HepG2 (cell line): ENCODE measurements around the gene COL27A1. TPM values are rescaled to one million over a fixed set of nuclear protein-coding genes. Genes with fewer than 3 reads are reported as not detected.

Experiments used
- ATAC-seq: fragments of 200-7000 bp; cut with Tn5 transposase; 3 replicates; pipeline ENCODE4 v1.9.1; 2020; ENCODE audit warnings: mild to moderate bottlenecking, moderate library complexity
- BruUV-seq: library from RNA; stranded (reverse); fragments of 400-500 nt; replicated peaks from 2 replicates; lab custom pipeline; 2021; lab: Mats Ljungman, UMichigan
- CTCF ChIA-PET: fragments of 300-600 bp; formaldehyde crosslinking; extraction: SDS; loops from one replicate; lab custom pipeline; 2021; ENCODE audit warnings: low total read pairs, inconsistent platforms, low intra/inter-chr PET ratio; lab: Yijun Ruan, JAX
- POLR2A ChIA-PET: fragments of 350-600 bp; sonication (Branson Sonifier 250); formaldehyde crosslinking; loops from one replicate; lab custom pipeline; 2020; ENCODE audit warnings: antibody characterized with exemption, inconsistent platforms; lab: Yijun Ruan, JAX
- DNase-seq: peaks from one replicate; pipeline ENCODE4 v3.0.0-alpha.2; 2015; ENCODE audit warnings: low spot score
- FAIRE-seq: peaks from 3 replicates; lab custom pipeline; 2011; peaks lifted over from hg19 to GRCh38; lab: Jason Lieb, UNC
- H2AFZ ChIP-seq: one replicate; pipeline ENCODE4 v1.6.1; 2011; ENCODE audit warnings: low read length, inconsistent platforms
- H3K27ac ChIP-seq: fragments of 300-600 bp; 3 replicates; pipeline ENCODE4 v1.8.0; 2011; ENCODE audit warnings: mixed run types, mild to moderate bottlenecking, mixed read lengths, low read length, inconsistent platforms; ENCODE audit not compliant: insufficient read depth; ENCODE audit errors: extremely low read length
- H3K27me3 ChIP-seq, 2 experiments: fragments of 200-600 bp in 1 of 2; 2 replicates in 1 of 2; 3 replicates in 1 of 2; pipeline versions ENCODE4 v1.6.0 to v1.8.0; 2011; ENCODE audit warnings: low read length in 2 of 2, mild to moderate bottlenecking in 2 of 2, moderate library complexity in 2 of 2, inconsistent platforms in 1 of 2; ENCODE audit not compliant: insufficient read depth in 2 of 2, control insufficient read depth in 1 of 2
- H3K36me3 ChIP-seq, 2 experiments: fragments of 200-600 bp in 1 of 2; replicated peaks in 1 of 2; 2 replicates in 1 of 2; 3 replicates in 1 of 2; pipeline versions ENCODE4 v1.5.1 to v1.8.0; 2011; ENCODE audit warnings: low read length in 2 of 2, inconsistent platforms in 1 of 2; ENCODE audit not compliant: insufficient read depth in 2 of 2, control insufficient read depth in 1 of 2
- H3K4me1 ChIP-seq: 2 replicates; pipeline ENCODE4 v1.5.1; 2012; ENCODE audit warnings: low read length, inconsistent platforms; ENCODE audit not compliant: insufficient read depth
- H3K4me2 ChIP-seq: 2 replicates; pipeline ENCODE4 v1.6.0; 2011; ENCODE audit warnings: low read depth, low read length, inconsistent platforms
- H3K4me3 ChIP-seq, 3 experiments: fragments of 200-600 bp in 1 of 3; sonication (generic), shearing (Covaris generic) in 1 of 3; replicated peaks in 1 of 3; 2 replicates each; pipeline ENCODE4 v1.5.1; 2011 to 2016; ENCODE audit warnings: low read length in 3 of 3, inconsistent platforms in 2 of 3, low read depth in 2 of 3, mild to moderate bottlenecking in 2 of 3, control low read depth in 1 of 3, mixed read lengths in 1 of 3; ENCODE audit not compliant: insufficient read depth in 1 of 3
- H3K79me2 ChIP-seq: one replicate; pipeline ENCODE4 v1.6.1; 2011; ENCODE audit warnings: low read length, inconsistent platforms; ENCODE audit not compliant: insufficient read depth
- H3K9ac ChIP-seq: 2 replicates; pipeline ENCODE4 v1.6.0; 2011; ENCODE audit warnings: mild to moderate bottlenecking, low read depth, low read length, inconsistent platforms; ENCODE audit not compliant: insufficient read depth
- H3K9me3 ChIP-seq: 2 replicates; pipeline ENCODE4 v1.5.1; 2012; ENCODE audit warnings: mild to moderate bottlenecking, low read length
- H4K20me1 ChIP-seq: 2 replicates; pipeline ENCODE4 v1.6.0; 2011; ENCODE audit warnings: inconsistent platforms, mild to moderate bottlenecking, low read length, moderate library complexity; ENCODE audit not compliant: insufficient read depth
- CSRNP2 ChIP-seq: sonication (generic); formaldehyde crosslinking; conservative IDR thresholded peaks from 2 replicates; pipeline ENCODE4 v1.8.0; 2022; ENCODE audit warnings: low read depth, missing genetic modification reagents
- ESRRA ChIP-seq: sonication (generic); formaldehyde crosslinking; IDR thresholded peaks from 2 replicates; pipeline ENCODE4 v1.5.1; 2020; ENCODE audit warnings: mild to moderate bottlenecking, low read depth, missing genetic modification reagents
- FOSL2 ChIP-seq: sonication (generic); formaldehyde crosslinking; IDR thresholded peaks from 2 replicates; pipeline ENCODE4 v1.4.0; 2020; ENCODE audit warnings: missing genetic modification reagents
- HNF4A ChIP-seq: sonication (generic); formaldehyde crosslinking; IDR thresholded peaks from 2 replicates; pipeline ENCODE4 v1.4.0; 2020; ENCODE audit warnings: missing genetic modification reagents
- MTA1 ChIP-seq: sonication (generic); formaldehyde crosslinking; IDR thresholded peaks from 2 replicates; pipeline ENCODE4 v1.4.0; 2020; ENCODE audit warnings: missing genetic modification reagents, mild to moderate bottlenecking, borderline replicate concordance
- ZBTB39 ChIP-seq: sonication (generic); formaldehyde crosslinking; IDR thresholded peaks from 2 replicates; pipeline ENCODE4 v1.5.0; 2020; ENCODE audit warnings: missing genetic modification reagents
- ZNF335 ChIP-seq: sonication (generic); formaldehyde crosslinking; IDR thresholded peaks from 2 replicates; pipeline ENCODE4 v1.4.0; 2020; ENCODE audit warnings: missing genetic modification reagents
- WGBS: methylation state at CpG from one replicate; pipeline ENCODE4 v1.1.6; 2017; ENCODE audit warnings: low lambda C conversion rate; 5-methylcytosine and 5-hydroxymethylcytosine counted together
- in situ Hi-C: cut with HindIII; loops from 2 replicates; pipeline ENCODE4 v1.10.0; 2017; ENCODE audit warnings: low pct_unique_long_range_greater_than_20kb; ENCODE audit not compliant: extremely low pct_ligation_motif_present
- intact Hi-C: fragments of 100-400 bp; cut with micrococcal nuclease; formaldehyde crosslinking; loops from one replicate; pipeline ENCODE4 v1.10.0; 2022; ENCODE audit not compliant: unreplicated experiment
- polyA plus RNA-seq, 8 experiments: library from polyadenylated mRNA; depleted of rRNA in 3 of 8; stranded (reverse) in 7 of 8; unstranded in 1 of 8; fragments of >200 nt; fragmentation: Illumina TruSeq in 4 of 8; extraction: Trizol in 4 of 8; gene quantifications; 2 replicates each; pipeline versions ENCODE4 v1.2.1 to v1.2.3, GENCODE V29; 2011 to 2016; ENCODE audit warnings: low read depth in 4 of 8, missing spikeins in 1 of 8, mixed read lengths in 1 of 8; ENCODE audit not compliant: insufficient read depth in 1 of 8
- total RNA-seq, 5 experiments: library from RNA; depleted of rRNA; stranded (reverse); fragments of >200 nt; fragmentation: Illumina TruSeq; extraction: Trizol; gene quantifications; 2 replicates each; pipeline ENCODE4 v1.2.3, GENCODE V29; 2016; ENCODE audit warnings: low read depth in 1 of 5

Gene COL27A1
- total and polyA plus RNA-seq, 2 of the 13 experiments (the other 11 are each of a cell fraction or from before 2014, with no cell fraction given): 71.3 to 89.1 TPM

GRCh38 chr9:114181607-114182409, 26.5 kb downstream of the COL27A1 start:
- no TSS peak for BruUV-seq
- Histone ChIP-seq H3K36me3 (peaks cover 62 to 90% of the 10 kb centered on the region in 2 experiments), H4K20me1 (no peaks in the 10 kb centered on the region), H3K4me3 (no peak overlapping the region), H3K4me1 (peaks cover 34% of the 10 kb centered on the region), H3K9me3 (no peaks in the 10 kb centered on the region), H2AFZ (no peak overlapping the region), H3K27ac (no peak overlapping the region), H3K27me3 (no peaks in the 10 kb centered on the region), H3K4me2 (no peak overlapping the region), H3K9ac (no peak overlapping the region), H3K79me2 (peaks cover 6% of the 10 kb centered on the region)
- FAIRE-seq: no peak
- intact Hi-C loops (no loop called here), in situ Hi-C loops (no loop called here)
- ChIA-PET POLR2A (no interaction called here), CTCF (no interaction called here)
- ATAC-seq: no peak
- 89% methylated on average over 9 of the region's 9 CpGs for whole genome bisulfite sequencing
- DNase-seq: no peak
- TF ChIP-seq ZBTB39 (CRISPR knock-in tag) (no peak), CSRNP2 (CRISPR knock-in tag) (no peak), ZNF335 (CRISPR knock-in tag) (no peak), ESRRA (CRISPR knock-in tag) (0 out of 2 replicates have a peak, but pooled peaks have one; percentile 51), MTA1 (CRISPR knock-in tag) (0 out of 2 replicates have a peak, but pooled peaks have one; percentile 40), HNF4A (CRISPR knock-in tag) (peak; percentile 72), FOSL2 (CRISPR knock-in tag) (no peak)
